HG03025 (cell line): ENCODE results near the gene AGT.
"Not testable (repeated sequence)": the region's sequence is repeated elsewhere in the genome, so short reads cannot be mapped to it uniquely, and the experiment has no call there.

ENCODE experiments used
- ATAC-seq: cut with Tn5 transposase; IDR thresholded peaks from one replicate; pipeline ENCODE4 v1.9.1; 2021; ENCODE audit warnings: mild to moderate bottlenecking, moderate library complexity; ENCODE audit not compliant: unreplicated experiment, low FRiP score

The AGT gene

GRCh38 chr1:230656719-230657118 is 57.2 kb downstream of the AGT start:
- not testable (repeated sequence) for ATAC-seq
